ENCODE results near the gene WIPF3. TPM values are rescaled to one million over a fixed set of nuclear protein-coding genes. Genes with fewer than 3 reads are reported as not detected.

WIPF3 gene
- polyA plus RNA-seq, 4 donors: 2.5 to 5.7 (median 5.0) TPM

DNA sequence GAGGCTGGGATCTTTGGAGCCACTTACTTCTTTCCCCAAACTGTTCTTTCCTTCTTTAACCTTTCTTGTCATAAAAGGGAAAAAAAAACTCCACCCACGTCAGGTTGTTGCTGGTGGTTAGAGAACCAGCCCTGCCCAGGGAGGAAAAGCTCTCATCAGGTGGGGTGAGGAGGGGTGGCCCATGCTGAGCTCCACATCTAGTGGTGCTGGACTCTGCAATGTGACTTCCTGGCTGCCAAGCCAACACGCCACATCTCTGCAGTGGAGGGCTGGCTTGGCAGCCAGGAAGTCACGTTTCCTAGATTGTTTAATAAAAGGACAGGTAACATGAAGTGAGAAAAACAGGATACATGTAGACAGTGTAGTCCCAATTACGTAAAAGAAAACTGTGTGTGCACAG is 37.4 kb downstream of the WIPF3 start:
- DNase-seq (ENCODE audit: low read depth in 4 of 4, low spot score in 3 of 4): no peak

DNA sequence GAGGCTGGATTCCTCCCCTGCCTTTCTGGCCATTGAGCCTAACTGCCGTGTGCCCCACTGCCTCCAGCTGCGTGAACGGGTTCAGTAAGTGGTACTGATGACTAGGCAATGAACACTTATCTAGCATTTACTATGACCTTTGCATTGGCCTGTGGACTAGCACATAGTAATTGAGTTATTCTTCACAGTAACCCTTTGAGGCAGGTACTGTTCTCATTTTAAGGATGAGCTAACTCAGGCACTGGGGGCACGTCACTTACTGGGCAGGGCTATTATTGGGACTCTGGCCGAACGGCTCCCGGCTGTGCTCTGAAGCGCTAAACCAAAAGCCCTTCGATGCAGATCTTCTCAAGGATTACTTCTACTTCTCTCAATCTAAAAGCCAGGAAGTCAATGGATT is 38.3 kb downstream of the WIPF3 start:
- DNase-seq (ENCODE audit: low read depth in 4 of 4, low spot score in 3 of 4): no peak

DNA sequence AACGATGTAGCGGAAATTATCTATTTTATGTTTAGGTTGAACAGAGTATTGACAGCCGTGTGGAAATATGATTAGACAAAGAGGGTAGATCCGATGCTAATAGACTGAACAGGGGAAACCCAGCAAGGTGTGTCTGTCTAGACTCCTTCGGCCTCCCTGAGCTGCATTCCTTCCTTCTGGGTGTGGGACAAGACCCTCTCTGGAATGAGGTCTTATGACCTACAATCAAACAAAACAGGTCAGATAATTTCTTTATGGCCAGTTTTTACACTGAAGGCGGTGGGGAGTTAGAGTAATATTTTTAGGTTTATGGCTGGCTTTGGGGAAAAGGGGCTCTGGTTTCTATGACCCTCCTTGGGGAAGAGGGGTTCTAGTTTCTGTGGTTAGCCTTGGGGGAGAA is 41.2 kb downstream of the WIPF3 start:
- DNase-seq (ENCODE audit: low read depth in 4 of 4, low spot score in 3 of 4): no peak

DNA sequence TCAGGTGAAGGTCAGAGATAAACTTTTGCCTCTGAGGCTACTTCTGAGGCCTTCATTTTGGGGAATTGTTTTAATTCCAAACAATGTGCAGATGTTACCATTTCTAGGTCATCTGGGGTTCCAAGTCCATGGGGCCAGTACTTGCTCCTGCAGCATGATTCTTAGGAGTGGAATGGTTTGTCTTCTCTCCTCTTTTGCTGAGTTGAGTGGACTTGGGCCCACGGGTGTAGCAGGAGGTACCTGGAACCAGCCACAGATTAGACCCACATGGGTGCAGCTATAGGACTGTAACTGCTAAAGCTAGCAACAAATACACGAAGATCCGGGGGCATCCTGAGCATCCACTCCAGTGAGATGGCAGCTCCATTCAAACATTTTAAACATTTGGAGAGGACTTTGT is 41.6 kb downstream of the WIPF3 start:
- no peak for DNase-seq (ENCODE audit: low read depth in 4 of 4, low spot score in 3 of 4)

DNA sequence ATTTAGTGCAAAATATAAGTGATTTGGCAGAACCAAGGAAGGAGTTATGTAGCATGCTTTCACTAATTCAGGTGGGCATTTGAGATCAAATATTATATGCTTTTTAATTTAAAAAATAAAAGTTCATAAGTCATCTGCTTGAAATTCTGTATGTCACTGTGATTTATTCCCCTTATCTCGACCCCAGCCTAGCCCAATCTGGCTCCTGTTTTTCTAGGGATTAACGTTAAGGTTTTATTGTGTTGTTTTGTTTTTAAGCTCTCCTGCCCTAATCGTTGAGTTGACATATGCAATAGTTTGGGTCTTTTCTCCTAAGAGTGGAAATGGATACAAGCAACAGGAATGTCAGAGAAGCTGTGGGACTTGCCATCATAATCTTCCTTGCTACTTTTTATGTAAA is 42.6 kb downstream of the WIPF3 start:
- no peak for DNase-seq (ENCODE audit: low read depth in 4 of 4, low spot score in 3 of 4)

DNA sequence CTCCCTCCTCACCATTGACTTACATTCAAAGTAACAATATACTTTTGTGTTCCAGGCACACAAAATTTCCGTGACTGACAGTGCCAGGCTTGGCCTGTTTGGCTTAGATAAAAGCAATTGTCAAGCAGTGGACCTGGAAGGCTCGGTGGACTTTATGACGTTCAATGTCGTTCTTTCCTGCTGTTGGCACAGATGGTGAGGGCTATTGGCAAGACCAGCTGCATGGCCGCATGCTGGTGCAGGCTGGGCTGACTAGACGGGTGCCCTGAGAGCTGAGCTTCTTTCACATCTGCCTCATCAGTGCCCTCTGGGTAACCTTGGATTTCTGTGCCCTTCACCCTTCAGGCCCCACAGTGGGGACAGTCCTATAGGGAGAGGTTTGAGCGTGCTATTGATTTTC is 45.2 kb downstream of the WIPF3 start:
- DNase-seq (ENCODE audit: low read depth in 4 of 4, low spot score in 3 of 4): no peak

DNA sequence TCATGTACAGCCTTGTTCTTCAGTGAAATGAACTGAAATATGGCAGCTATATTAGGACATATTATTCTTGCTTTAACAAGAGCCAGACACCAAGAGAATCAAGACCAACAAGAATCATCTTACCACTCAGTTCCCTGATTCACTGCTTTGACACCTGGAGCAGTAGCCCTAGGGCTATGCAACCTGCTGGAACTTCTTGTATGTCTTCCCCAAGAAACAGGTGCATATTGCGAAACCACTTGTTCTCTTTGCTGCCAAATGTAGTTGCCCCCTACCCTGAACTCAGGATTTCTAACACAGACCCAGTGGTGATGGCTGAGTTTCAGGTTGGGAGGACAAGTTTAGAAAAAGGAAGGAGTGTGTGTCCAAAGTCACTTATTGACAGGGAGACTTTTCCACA is 46.1 kb downstream of the WIPF3 start:
- DNase-seq (ENCODE audit: low read depth in 4 of 4, low spot score in 3 of 4): no peak

DNA sequence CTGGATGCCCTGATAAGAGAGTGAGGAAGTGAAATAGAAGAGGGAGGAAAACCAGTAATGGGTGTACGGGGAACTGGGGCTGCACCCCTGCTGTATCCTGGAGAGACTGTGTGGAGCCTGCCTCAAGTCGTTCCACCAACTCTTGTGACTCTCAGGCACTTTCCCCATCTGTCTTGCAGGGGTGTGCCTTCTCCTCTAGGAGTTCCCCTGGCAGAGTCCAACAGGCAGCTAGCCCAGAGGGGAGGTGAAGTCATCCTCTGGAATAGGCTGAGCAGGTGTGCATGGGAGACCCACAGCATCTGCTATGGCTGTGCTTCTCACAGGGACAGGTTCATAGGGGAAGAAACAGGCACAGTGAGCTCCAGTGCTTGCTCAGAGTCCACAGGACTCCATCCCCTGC is 46.8 kb downstream of the WIPF3 start:
- DNase-seq (ENCODE audit: low read depth in 4 of 4, low spot score in 3 of 4): no peak

DNA sequence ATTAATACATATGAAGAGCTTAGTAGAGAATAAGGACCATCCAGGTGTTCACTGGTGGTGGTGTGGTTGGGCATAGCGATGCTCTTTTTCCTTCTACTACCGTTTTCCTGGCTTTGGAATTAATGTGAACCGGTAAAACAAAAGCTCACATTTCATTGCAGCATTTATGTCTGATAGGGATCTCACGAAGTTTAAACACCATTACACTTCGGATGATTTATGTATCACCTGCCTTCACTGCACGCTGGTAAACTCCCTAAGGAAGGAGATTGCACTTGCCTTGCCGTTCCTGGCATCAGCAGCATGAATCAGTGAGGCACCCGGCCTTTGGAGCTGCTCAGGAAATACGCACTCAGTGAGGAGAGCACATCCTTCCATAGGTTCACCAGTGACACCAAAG is 47.5 kb downstream of the WIPF3 start:
- peak in 1 of 4 donors; percentile 30 for DNase-seq (ENCODE audit: low read depth in 4 of 4, low spot score in 3 of 4)

DNA sequence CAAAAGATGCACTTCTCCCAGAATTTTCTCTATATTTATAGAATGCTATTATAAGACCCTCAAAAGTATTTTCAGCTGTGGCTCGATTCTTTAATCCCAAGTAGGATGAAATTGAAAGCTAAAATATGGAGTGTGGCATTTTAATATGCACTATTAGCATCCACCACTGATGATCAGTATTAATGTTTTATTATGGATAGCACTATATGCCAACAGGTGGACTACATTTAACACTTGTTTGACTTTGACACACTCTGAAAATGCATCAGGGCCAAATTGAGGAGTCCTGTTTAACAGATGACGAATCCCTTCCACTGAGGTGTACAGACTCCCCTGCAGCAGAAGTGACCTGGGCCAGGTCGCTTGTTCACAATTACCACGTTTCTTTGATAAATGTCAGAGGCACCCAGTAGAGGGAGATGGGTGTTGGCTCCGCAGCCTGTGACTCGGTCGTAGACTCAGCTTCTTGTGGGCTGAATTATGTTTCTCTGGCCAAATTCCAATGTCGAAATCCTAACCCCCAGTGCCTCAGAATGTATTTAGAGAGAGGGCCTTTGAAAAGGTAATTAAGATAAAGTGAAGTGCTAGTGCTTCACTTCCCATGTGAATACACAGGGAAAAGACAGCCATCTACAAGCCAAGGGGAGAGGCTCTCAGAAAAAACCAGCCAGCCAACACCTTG is 48.1 kb downstream of the WIPF3 start:
- no peak for DNase-seq (ENCODE audit: low read depth in 4 of 4, low spot score in 3 of 4)

DNA sequence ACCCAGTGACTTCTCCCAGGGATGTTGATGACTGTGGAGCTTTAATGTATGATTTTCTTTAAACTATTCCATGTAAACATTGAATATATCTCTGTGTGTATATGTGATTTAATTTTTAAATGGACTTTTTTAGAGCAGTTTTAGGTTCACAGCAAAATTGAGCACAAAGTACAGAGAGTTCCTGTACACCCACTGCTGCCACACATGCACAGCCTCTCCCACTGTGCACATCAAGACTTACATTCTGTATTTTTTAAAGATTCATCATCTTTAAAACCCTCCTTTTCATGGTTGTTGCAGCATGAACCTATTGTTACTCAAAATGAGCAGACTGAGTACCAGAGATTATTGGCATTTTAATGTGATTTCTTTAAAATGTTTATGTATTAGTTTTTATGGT is 51.3 kb downstream of the WIPF3 start:
- no peak for DNase-seq (ENCODE audit: low read depth in 4 of 4, low spot score in 3 of 4)

DNA sequence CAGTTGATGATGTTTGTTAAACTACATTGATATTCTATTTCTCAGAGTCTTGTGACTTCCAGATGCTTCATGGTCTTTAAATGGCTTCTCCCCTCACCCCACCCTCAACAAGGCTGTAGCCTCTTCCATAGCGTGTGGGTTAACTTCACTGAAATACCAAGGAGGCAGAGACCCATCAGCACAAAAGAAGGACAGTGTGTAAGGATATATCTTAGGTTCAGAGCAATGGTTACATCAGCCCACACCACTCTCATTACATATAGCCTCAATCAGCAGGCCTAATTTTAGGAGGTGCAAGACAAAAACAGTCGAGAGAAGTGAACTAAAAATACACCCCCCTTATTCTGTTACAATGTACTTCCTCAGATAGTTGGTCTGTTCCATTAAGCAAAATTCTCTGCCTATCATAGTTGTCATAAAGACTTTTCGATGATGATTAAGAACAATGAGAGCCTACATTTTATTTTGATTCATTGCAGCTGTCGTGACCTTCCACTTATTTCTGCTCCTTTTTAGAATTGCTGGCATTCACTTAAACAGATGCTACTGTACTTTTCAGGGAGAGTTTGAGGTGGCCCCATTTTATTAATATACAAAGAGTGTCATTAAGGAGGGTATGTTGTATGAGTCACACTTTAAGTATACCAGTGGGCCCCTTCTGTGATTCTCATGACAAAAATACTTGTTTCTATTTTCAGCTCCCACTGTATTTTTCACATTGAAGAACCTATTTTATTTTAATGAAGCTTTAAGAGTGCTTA is 52.1 kb downstream of the WIPF3 start:
- DNase-seq (ENCODE audit: low read depth in 4 of 4, low spot score in 3 of 4): no peak

DNA sequence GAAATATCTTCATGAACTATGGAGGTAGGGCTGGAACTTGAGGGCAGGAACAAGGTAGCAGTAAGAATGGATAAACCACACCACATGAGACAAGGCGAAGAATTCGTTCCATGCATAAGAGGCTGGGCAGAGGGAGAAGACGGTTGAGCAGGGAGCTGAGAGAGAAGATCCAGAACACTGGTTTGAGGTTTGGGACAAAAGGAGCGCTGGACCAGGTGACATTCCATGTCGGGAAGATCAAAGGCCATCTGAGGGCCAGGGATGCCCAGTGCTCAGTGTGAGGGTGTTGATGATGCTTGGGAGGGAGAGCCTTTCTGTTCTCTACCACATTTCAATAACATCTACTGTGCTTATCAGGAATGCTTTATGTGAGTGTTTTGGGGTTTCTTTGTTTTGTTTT is 52.8 kb downstream of the WIPF3 start:
- DNase-seq (ENCODE audit: low read depth in 4 of 4, low spot score in 3 of 4): no peak

DNA sequence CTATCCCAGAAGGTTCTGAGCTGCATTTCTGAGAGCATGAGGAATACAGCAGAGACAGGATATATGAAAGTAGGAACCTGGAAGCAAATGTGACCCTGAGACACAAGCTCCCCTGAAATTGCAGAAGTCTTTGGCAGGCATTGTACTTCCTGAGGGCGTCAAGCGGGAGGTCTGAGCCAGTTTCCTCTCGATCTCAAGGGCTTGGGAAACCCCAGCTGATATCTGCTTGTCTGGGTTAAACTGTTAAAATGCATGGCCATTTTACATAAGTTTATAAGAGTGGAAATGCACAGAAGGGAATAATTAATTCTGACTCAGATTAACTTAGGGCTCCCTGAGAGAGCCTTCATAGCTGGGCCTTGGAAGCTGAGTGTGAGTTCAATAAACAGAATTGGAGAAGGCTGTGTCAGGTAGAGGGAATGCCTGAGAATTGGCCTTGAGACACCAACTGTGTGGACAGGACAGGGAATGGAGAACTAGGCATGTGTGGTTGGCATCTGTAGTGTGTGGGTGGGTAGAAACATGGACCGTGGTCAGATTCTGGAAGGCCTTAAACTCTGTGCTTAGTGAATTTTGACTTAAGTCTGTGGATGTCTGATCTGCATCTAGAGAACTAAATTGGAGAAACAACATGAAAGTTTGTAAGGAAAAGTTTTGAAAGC is 53.3 kb downstream of the WIPF3 start:
- DNase-seq (ENCODE audit: low read depth in 4 of 4, low spot score in 3 of 4): no peak

DNA sequence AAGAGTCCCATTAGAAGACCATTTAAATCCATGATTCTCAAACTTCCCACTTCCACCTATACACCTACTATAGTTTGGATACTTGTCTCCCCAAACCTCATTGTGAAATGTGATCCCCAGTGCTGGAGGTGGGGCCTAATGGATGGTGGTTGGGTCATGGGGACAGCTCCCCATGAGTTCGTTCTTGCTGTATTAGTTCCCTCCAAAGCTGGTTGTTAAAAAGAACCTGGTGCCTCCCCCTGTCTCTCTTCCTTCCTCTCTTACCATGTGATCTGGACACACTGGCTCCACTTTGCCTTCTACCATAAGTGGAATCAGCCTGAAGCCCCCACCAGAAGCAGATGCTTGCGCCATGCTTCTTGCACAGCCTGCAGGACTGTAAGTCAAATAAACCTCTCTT is 53.9 kb downstream of the WIPF3 start:
- DNase-seq (ENCODE audit: low read depth in 4 of 4, low spot score in 3 of 4): no peak

DNA sequence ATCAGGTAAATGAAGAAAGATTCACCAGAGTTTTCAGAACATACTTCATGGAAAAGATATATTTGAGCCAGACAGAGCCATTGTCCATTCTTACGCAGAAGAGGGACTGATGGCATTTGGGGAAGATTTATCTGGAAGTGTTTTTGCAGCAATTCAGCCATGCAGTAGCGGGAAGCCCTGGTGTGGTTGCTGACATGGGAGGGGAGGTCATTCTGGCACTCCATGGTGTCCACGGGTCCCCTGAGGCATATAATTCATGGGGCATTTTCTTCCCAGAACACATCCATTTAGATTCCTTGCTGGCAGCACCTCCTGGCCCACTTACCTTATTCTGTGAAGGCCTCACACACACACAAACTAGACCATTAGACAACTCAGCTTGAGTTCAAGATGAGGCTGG is 55.6 kb downstream of the WIPF3 start:
- no peak for DNase-seq (ENCODE audit: low read depth in 4 of 4, low spot score in 3 of 4)

DNA sequence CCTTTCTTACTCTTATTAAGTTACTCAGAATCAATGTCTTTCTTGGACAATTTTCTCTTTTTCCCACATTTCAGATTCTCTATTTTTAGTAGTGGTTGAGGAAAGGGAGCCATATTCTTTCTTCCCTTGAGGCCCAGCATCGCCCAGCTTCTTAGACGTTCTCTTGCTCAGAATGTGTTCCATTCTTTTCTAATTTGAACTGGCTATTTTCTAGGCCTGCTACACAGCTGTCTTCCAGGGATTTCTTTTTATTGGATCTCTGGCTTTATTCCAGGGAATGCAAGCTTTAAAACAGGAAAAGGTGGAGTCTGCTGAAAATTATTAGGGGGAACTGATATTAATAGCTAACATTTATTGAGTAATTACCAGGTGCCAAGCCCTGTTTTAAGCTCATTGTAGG is 58.3 kb downstream of the WIPF3 start:
- no peak for DNase-seq (ENCODE audit: low read depth in 4 of 4, low spot score in 3 of 4)

DNA sequence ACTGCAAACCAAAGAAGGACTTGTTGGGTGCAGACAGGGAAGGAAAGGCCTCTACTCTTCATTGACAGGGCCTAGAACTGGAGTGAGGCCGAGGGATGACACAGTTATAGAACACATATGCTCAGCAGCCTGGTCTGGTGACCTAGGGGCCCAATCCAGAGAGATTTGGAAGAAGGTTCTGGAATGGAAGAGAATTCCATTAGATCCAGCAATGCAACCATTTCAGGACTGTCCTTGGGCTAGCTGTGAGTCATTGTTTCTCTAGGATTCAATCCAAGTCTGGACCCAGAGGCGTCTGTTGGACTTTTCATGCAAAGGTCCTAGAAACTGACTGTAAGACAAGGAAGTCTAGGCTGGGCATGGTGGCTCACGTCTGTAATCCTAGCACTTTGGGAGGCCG is 59.2 kb downstream of the WIPF3 start:
- DNase-seq (ENCODE audit: low read depth in 4 of 4, low spot score in 3 of 4): no peak

DNA sequence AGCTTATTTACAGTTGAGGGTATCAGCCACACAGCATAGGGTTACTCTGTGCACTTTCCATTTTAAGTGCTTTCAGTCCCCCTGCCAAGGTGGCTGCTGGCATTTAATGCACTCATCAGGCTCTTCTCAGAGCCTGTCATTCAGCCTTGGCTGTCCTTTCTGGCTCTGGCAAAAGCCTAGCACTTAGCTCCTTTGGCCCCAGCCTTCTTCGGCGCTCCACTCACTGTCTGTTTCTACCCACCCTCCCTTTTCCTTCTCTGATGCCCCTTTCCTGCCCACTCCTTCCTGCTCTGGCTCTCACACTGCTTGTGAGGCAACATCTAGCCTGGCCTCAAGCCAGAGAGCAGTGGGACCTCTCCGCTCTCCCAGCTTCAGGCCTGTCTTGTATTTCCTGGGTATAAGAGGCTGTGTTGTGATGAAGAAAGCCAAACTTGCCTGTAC is 60.2 kb downstream of the WIPF3 start:
- no peak for DNase-seq (ENCODE audit: low read depth in 4 of 4, low spot score in 3 of 4)

DNA sequence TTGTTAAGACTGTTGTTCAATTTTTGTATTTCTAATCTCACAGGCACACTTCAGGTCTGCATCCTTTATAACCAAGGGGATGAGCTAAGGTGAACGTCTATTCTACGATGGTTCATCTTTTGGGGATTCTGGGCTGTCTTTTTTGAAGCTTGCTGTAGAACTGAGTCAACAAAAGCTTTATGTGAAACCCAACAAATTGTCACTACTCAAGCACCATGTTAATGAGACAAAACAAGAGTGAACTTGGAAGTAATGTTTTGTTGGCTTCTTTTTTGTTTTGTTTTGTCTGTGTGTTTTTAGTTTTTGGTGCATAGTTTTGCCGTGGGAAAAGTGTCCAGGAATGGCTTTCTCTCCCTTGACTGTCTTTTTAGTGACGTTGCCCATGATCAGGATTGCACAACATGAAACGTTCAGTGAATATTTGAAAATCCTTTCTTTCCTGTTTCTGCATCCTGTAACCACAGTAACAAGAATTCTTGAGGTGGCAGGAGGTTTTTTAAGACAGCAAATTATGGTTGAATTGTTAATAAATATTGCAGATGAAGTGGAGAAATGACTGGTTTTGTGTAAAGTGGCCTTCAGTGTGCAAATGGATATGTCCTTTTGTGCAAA is 65.6 kb downstream of the WIPF3 start:
- DNase-seq (ENCODE audit: low read depth in 4 of 4, low spot score in 3 of 4): no peak

DNA sequence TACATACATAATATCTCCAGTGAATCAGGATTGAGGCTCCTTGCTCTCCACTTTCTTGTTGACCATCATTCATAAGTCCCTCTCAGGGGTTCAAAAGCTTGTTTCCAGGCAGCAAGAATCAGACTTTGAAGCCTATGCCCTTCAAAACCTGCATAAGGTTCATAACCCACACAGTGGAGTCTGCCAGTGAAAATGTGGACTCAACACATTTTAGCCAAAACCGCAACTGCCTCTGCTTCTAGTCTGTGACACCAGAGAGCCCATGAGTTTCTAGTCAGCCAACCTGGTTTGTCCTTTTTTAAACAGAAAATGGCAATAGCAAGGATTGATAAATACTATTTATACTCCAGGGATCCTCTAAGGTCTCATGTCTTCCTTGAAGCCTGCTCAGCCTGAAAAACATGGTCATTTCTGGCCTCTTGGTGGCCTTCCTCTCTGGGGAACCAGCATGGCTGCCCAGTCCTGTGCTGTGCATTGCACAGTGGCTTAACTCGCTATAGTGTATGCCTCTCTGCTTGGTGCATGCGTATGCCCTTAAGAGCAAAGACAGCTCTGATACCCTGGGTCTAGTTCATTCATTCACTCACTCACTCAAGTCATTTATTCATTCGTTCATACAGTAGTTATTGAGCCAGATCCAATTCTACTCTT is 67.5 kb downstream of the WIPF3 start:
- DNase-seq (ENCODE audit: low read depth in 4 of 4, low spot score in 3 of 4): no peak
